PC-9 (cell line): ENCODE results near the gene YIPF5. TPM values are rescaled to one million over a fixed set of nuclear protein-coding genes. Genes with fewer than 3 reads are reported as not detected.

Source experiments
- BruUV-seq: library from RNA; stranded (reverse); fragments of 400-500 nt; replicated peaks from 2 replicates; lab custom pipeline; 2021; lab: Mats Ljungman, UMichigan
- CTCF ChIA-PET: fragments of 300-600 bp; sonication (Branson Sonifier 250); formaldehyde crosslinking; loops from one replicate; lab custom pipeline; 2022; ENCODE audit warnings: antibody characterized with exemption; lab: Charles Lee
- POLR2A ChIA-PET: fragments of 300-600 bp; sonication (Branson Sonifier 250); formaldehyde crosslinking; loops from one replicate; lab custom pipeline; 2022; ENCODE audit warnings: antibody characterized with exemption; ENCODE audit not compliant: unreplicated experiment; lab: Charles Lee
- DNase-seq, 2 experiments: peaks; one replicate each; pipeline versions ENCODE4 v3.0.0 to v3.0.0-alpha.2; 2015 to 2022; ENCODE audit warnings: mixed read lengths in 1 of 2
- H2AFZ ChIP-seq: fragments of 200-600 bp; sonication (generic); 2 replicates; pipeline ENCODE4 v1.8.1; 2017; ENCODE audit warnings: antibody characterized with exemption
- H3F3A ChIP-seq: fragments of 200-600 bp; sonication (generic); 2 replicates; pipeline ENCODE4 v1.8.1; 2017; ENCODE audit warnings: antibody characterized with exemption, mild to moderate bottlenecking, low read depth; ENCODE audit not compliant: insufficient read depth
- H3K27ac ChIP-seq: fragments of 200-600 bp; sonication (generic); 2 replicates; pipeline ENCODE4 v1.6.1; 2016; ENCODE audit warnings: mixed run types
- H3K27me3 ChIP-seq: fragments of 200-600 bp; sonication (generic); 2 replicates; pipeline ENCODE4 v1.6.1; 2016; ENCODE audit warnings: low read depth, mixed run types; ENCODE audit not compliant: insufficient read depth
- H3K36me3 ChIP-seq: fragments of 200-600 bp; sonication (generic); 2 replicates; pipeline ENCODE4 v1.6.1; 2016; ENCODE audit warnings: low read depth, mixed run types
- H3K4me1 ChIP-seq: fragments of 200-600 bp; sonication (generic); replicated peaks from 2 replicates; pipeline ENCODE4 v1.6.1; 2016; ENCODE audit warnings: mixed run types; ENCODE audit not compliant: insufficient read depth
- H3K4me2 ChIP-seq: fragments of 200-600 bp; sonication (generic); 2 replicates; pipeline ENCODE4 v1.6.1; 2017; ENCODE audit warnings: mixed run types
- H3K4me3 ChIP-seq: fragments of 200-600 bp; sonication (generic); 2 replicates; pipeline ENCODE4 v1.6.1; 2016; ENCODE audit warnings: mixed run types
- H3K79me2 ChIP-seq: fragments of 200-600 bp; sonication (generic); 2 replicates; pipeline ENCODE4 v1.6.1; 2017; ENCODE audit warnings: low read depth, mixed run types
- H3K9me2 ChIP-seq: fragments of 200-600 bp; sonication (generic); 2 replicates; pipeline ENCODE4 v1.8.1; 2017; ENCODE audit warnings: mild to moderate bottlenecking; ENCODE audit not compliant: insufficient read depth
- H3K9me3 ChIP-seq: fragments of 200-600 bp; sonication (generic); 2 replicates; pipeline ENCODE4 v1.8.1; 2016; ENCODE audit warnings: low read depth; ENCODE audit not compliant: insufficient read depth
- H4K20me1 ChIP-seq: fragments of 200-600 bp; sonication (generic); 2 replicates; pipeline ENCODE4 v1.8.1; 2017; ENCODE audit not compliant: insufficient read depth
- CTCF ChIP-seq: fragments of 200-600 bp; sonication (generic); conservative IDR thresholded peaks from 2 replicates; pipeline ENCODE4 v1.6.1; 2017; ENCODE audit warnings: mixed run types, antibody characterized with exemption, mild to moderate bottlenecking, moderate library complexity
- EZH2 ChIP-seq: fragments of 200-600 bp; sonication (generic); IDR thresholded peaks from 2 replicates; pipeline ENCODE4 v1.8.0; 2017; ENCODE audit warnings: antibody characterized with exemption, low read depth
- intact Hi-C: fragments of 100-400 bp; cut with micrococcal nuclease; formaldehyde crosslinking; loops from one replicate; pipeline ENCODE4 v1.10.0; 2022; ENCODE audit not compliant: unreplicated experiment
- total RNA-seq: library from RNA; stranded (reverse); gene quantifications from 2 replicates; pipeline ENCODE4 v1.2.3, GENCODE V29; 2021

YIPF5 gene
- total RNA-seq, 1 experiment from 2014 or later, result 65.8 TPM

GRCh38 chr5:144179226-144179625 is 8.8 kb upstream of the YIPF5 start:
- H3K4me3 ChIP-seq, result no peak overlapping the region
- no peaks in the 10 kb centered on the region for H3F3A ChIP-seq
- H3K4me1 ChIP-seq, result no peaks in the 10 kb centered on the region
- BruUV-seq, result no TSS peak
- intact Hi-C loops, result loop anchor here (10.0 kb wide), 1 partner anchor 774 kb away; the partner anchor contains the start of gene NR3C1
- H3K9me2 ChIP-seq, result no peaks in the 10 kb centered on the region
- ChIA-PET CTCF (no interaction called here), POLR2A (no interaction called here)
- no peaks in the 10 kb centered on the region for H3K27me3 ChIP-seq
- H3K27ac ChIP-seq, result no peak overlapping the region
- H3K36me3 ChIP-seq, result no peaks in the 10 kb centered on the region
- no peak overlapping the region for H3K4me2 ChIP-seq
- H3K9me3 ChIP-seq, result no peaks in the 10 kb centered on the region
- no peak for DNase-seq
- H3K79me2 ChIP-seq, result no peaks in the 10 kb centered on the region
- H2AFZ ChIP-seq, result no peak overlapping the region
- TF ChIP-seq CTCF (no peak), EZH2 (no peak)
- H4K20me1 ChIP-seq, result no peaks in the 10 kb centered on the region

- ChIA-PET POLR2A (no interaction called here), CTCF (no interaction called here)
- TF ChIP-seq CTCF (no peak), EZH2 (no peak)
- H3K9me3 ChIP-seq, result no peaks in the 10 kb centered on the region
- H3K4me2 ChIP-seq, result no peak overlapping the region
- no peak overlapping the region for H2AFZ ChIP-seq
- no peak overlapping the region for H3K4me3 ChIP-seq
- no peaks in the 10 kb centered on the region for H4K20me1 ChIP-seq
- no peaks in the 10 kb centered on the region for H3K27me3 ChIP-seq
- no peaks in the 10 kb centered on the region for H3K79me2 ChIP-seq
- H3F3A ChIP-seq, result no peaks in the 10 kb centered on the region
- intact Hi-C loops, result loop anchor here (10.0 kb wide), 1 partner anchor 773 kb away; the partner anchor contains the start of gene NR3C1
- no TSS peak for BruUV-seq
- H3K36me3 ChIP-seq, result no peaks in the 10 kb centered on the region
- DNase-seq, result no peak
- H3K9me2 ChIP-seq, result no peaks in the 10 kb centered on the region
- H3K27ac ChIP-seq, result no peak overlapping the region
- no peaks in the 10 kb centered on the region for H3K4me1 ChIP-seq
These were observed 7.1 kb upstream of the YIPF5 start for GRCh38 chr5:144177548-144177947.

- H3K4me1 ChIP-seq, result peaks cover 14% of the 10 kb centered on the region
- no peak overlapping the region for H3K4me2 ChIP-seq
- no peaks in the 10 kb centered on the region for H3F3A ChIP-seq
- peaks cover 16% of the 10 kb centered on the region for H3K79me2 ChIP-seq
- no peaks in the 10 kb centered on the region for H3K36me3 ChIP-seq
- H3K27me3 ChIP-seq, result no peaks in the 10 kb centered on the region
- H3K9me2 ChIP-seq, result no peaks in the 10 kb centered on the region
- TF ChIP-seq EZH2, result no peak
- no peak for TF ChIP-seq CTCF
- no peaks in the 10 kb centered on the region for H4K20me1 ChIP-seq
- no peak overlapping the region for H3K4me3 ChIP-seq
- no peaks in the 10 kb centered on the region for H3K9me3 ChIP-seq
- intact Hi-C loops, result loop anchor here (10.0 kb wide), 1 partner anchor 769 kb away; the partner anchor contains the start of gene NR3C1
- no peak for DNase-seq
- POLR2A ChIA-PET, result no interaction called here
- no TSS peak for BruUV-seq
- H2AFZ ChIP-seq, result no peak overlapping the region
- CTCF ChIA-PET, result no interaction called here
- H3K27ac ChIP-seq, result no peak overlapping the region
These were observed 3.3 kb upstream of the YIPF5 start for GRCh38 chr5:144173766-144174165.
